HG03045 (cell line): Measurements from ENCODE around the gene TPM2.

Source experiments
- ATAC-seq: cut with Tn5 transposase; IDR thresholded peaks from one replicate; pipeline ENCODE4 v1.9.1; 2021; ENCODE audit warnings: mild to moderate bottlenecking, moderate library complexity; ENCODE audit not compliant: unreplicated experiment

TPM2 gene

GRCh38 chr9:35689542-35690293 is at the start of gene TPM2:
TSS of gene TPM2 (minus strand) at chr9:35689925. CDS start at chr9:35689817, 108 bp downstream.
- no peak for ATAC-seq

- ATAC-seq: no peak
Observed at GRCh38 chr9:35738924-35739323, 49.2 kb upstream of the TPM2 start.

GRCh38 chr9:35738186-35738585 is 48.5 kb upstream of the TPM2 start:
- no peak for ATAC-seq

GRCh38 chr9:35737143-35737542 is 47.4 kb upstream of the TPM2 start:
- ATAC-seq: no peak

- no peak for ATAC-seq
Observed at GRCh38 chr9:35736201-35736633, 46.5 kb upstream of the TPM2 start.

- ATAC-seq: no peak
Observed at GRCh38 chr9:35734096-35734495, 44.4 kb upstream of the TPM2 start.

- peak; percentile 0 for ATAC-seq
Observed at GRCh38 chr9:35732800-35733541, 43.2 kb upstream of the TPM2 start.

GRCh38 chr9:35732185-35732799 is 42.6 kb upstream of the TPM2 start, which contains the start of the genes CREB3 and TLN1:
TSS of gene CREB3 (plus strand) at chr9:35732666. CDS start at chr9:35732773, 107 bp downstream.
TSS of gene TLN1 (minus strand) at chr9:35732195. CDS start at chr9:35725694, 6,501 bp downstream.
- ATAC-seq: peak; percentile 84

GRCh38 chr9:35731415-35732184 is 41.9 kb upstream of the TPM2 start:
- peak; percentile 0 for ATAC-seq

- no peak for ATAC-seq
Observed at GRCh38 chr9:35730486-35730854, 40.7 kb upstream of the TPM2 start.

GRCh38 chr9:35729700-35730485 is 40.2 kb upstream of the TPM2 start:
- ATAC-seq: no peak

- no peak for ATAC-seq
Observed at GRCh38 chr9:35729101-35729500, 39.4 kb upstream of the TPM2 start.

- no peak for ATAC-seq
Observed at GRCh38 chr9:35728041-35728971, 38.6 kb upstream of the TPM2 start.

GRCh38 chr9:35727676-35728040 is 37.9 kb upstream of the TPM2 start:
- ATAC-seq: no peak

- no peak for ATAC-seq
Observed at GRCh38 chr9:35726931-35727330, 37.2 kb upstream of the TPM2 start.

GRCh38 chr9:35725362-35725761 is 35.6 kb upstream of the TPM2 start:
- ATAC-seq: no peak

- ATAC-seq: no peak
Observed at GRCh38 chr9:35723908-35724307, 34.2 kb upstream of the TPM2 start.

GRCh38 chr9:35723426-35723825 is 33.7 kb upstream of the TPM2 start:
- ATAC-seq: no peak

- no peak for ATAC-seq
Observed at GRCh38 chr9:35719546-35719945, 29.8 kb upstream of the TPM2 start.
